K562 (cell line): ENCODE data around the gene KIF3A. TPM values are rescaled to one million over a fixed set of nuclear protein-coding genes. Genes with fewer than 3 reads are reported as not detected.
A peak's percentile ranks its signal among the peaks of the same experiment; 100 is the strongest.

Experiments
- BCOR ChIP-seq: fragments of 450-650 bp; IDR thresholded peaks from 2 replicates; pipeline ENCODE4 v1.6.1; 2016
- CBX3 ChIP-seq, 2 experiments: IDR thresholded peaks; 1 replicate in 1 of 2; 2 replicates in 1 of 2; pipeline ENCODE4 v1.6.1; 2012; ENCODE audit warnings: inconsistent platforms in 2 of 2, low read length in 2 of 2, borderline replicate concordance in 1 of 2, control low read depth in 1 of 2
- DPF2 ChIP-seq: fragments of 450-650 bp; IDR thresholded peaks from 2 replicates; pipeline ENCODE4 v1.6.1; 2016
- KAT7 ChIP-seq: sonication (generic); formaldehyde crosslinking; IDR thresholded peaks from 2 replicates; pipeline ENCODE4 v1.8.0; 2022; ENCODE audit warnings: missing genetic modification reagents, mild to moderate bottlenecking, borderline replicate concordance
- KDM4B ChIP-seq, 2 experiments: fragments of 450-650 bp in 1 of 2; sonication (generic) in 1 of 2; IDR thresholded peaks; 2 replicates each; pipeline ENCODE4 v1.6.1; 2016 to 2017; ENCODE audit warnings: borderline replicate concordance in 2 of 2, antibody characterized with exemption in 1 of 2, low read depth in 1 of 2, mild to moderate bottlenecking in 1 of 2
- NCOA4 ChIP-seq: fragments of 450-650 bp; IDR thresholded peaks from 2 replicates; pipeline ENCODE4 v1.6.1; 2018; ENCODE audit warnings: mild to moderate bottlenecking; ENCODE audit not compliant: partially characterized antibody
- NFIX ChIP-seq: fragments of 250-450 bp; sonication (Bioruptor Pico); IDR thresholded peaks from 2 replicates; pipeline ENCODE4 v1.4.0; 2020; ENCODE audit warnings: low read depth, mild to moderate bottlenecking, moderate library complexity
- NR2C1 ChIP-seq, 2 experiments: fragments of 450-650 bp; IDR thresholded peaks; 2 replicates each; pipeline ENCODE4 v1.6.1; 2017; ENCODE audit warnings: mild to moderate bottlenecking in 2 of 2, antibody characterized with exemption in 1 of 2, inconsistent platforms in 1 of 2, missing compliant biosample characterization in 1 of 2, missing genetic modification characterization in 1 of 2
- PTRF ChIP-seq: fragments of 450-650 bp; IDR thresholded peaks from 2 replicates; pipeline ENCODE4 v1.6.1; 2016; ENCODE audit warnings: mild to moderate bottlenecking, missing genetic modification characterization, missing compliant biosample characterization
- RNF2 ChIP-seq: sonication (generic); IDR thresholded peaks from 2 replicates; pipeline ENCODE4 v1.6.1; 2016
- SLC30A9 ChIP-seq: fragments of 250-450 bp; sonication (Bioruptor Pico); IDR thresholded peaks from 2 replicates; pipeline ENCODE4 v1.8.0; 2022; ENCODE audit warnings: mild to moderate bottlenecking, moderate library complexity
- SOX6 ChIP-seq: fragments of 450-650 bp; IDR thresholded peaks from 2 replicates; pipeline ENCODE4 v1.6.1; 2014; ENCODE audit warnings: mild to moderate bottlenecking
- TBP ChIP-seq: optimal IDR thresholded peaks from 2 replicates; pipeline ENCODE3; 2011; ENCODE audit warnings: low read depth, low read length, improper control_type of control experiment
- TCF3 ChIP-seq: sonication (generic); formaldehyde crosslinking; IDR thresholded peaks from 2 replicates; pipeline ENCODE4 v1.4.0; 2020; ENCODE audit warnings: mild to moderate bottlenecking, missing genetic modification reagents
- ZKSCAN3 ChIP-seq: fragments of 250-450 bp; sonication (Bioruptor Pico); IDR thresholded peaks from 2 replicates; pipeline ENCODE4 v1.4.0; 2020
- polyA plus RNA-seq, 8 experiments: library from polyadenylated mRNA; depleted of rRNA in 4 of 8; stranded (reverse) in 5 of 8; unstranded in 3 of 8; fragments of >200 nt; fragmentation: Nextera tagmentation in 2 of 8; fragmentation: Illumina TruSeq in 1 of 8; extraction: Ambion mirVana in 2 of 8; extraction: Trizol in 1 of 8; gene quantifications; 2 replicates each; pipeline versions ENCODE4 v1.2.1 to v1.2.3, GENCODE V29; 2011 to 2014; ENCODE audit warnings: inconsistent platforms in 1 of 8, missing spikeins in 1 of 8
- total RNA-seq, 7 experiments: library from RNA; depleted of rRNA in 6 of 7; stranded (reverse); fragments of >200 nt in 6 of 7; fragmentation: Illumina TruSeq in 2 of 7; extraction: Trizol in 2 of 7; gene quantifications; 2 replicates each; pipeline versions ENCODE4 v1.2.1 to v1.2.3, GENCODE V29; 2011 to 2021; ENCODE audit warnings: low replicate concordance in 1 of 7
- TF ChIP-seq, protein P1 (sequence below): fragments of 250-450 bp; sonication (Bioruptor Pico); IDR thresholded peaks from 2 replicates; pipeline ENCODE4 v1.5.0; 2021; ENCODE audit warnings: mild to moderate bottlenecking, moderate library complexity
- TF ChIP-seq, protein P2 (sequence below): fragments of 250-450 bp; sonication (Bioruptor Pico); IDR thresholded peaks from 2 replicates; pipeline ENCODE4 v1.8.0; 2022; ENCODE audit warnings: moderate library complexity, mild to moderate bottlenecking, inconsistent platforms
- TF ChIP-seq, protein P3 (sequence below): fragments of 250-450 bp; sonication (Bioruptor Pico); IDR thresholded peaks from 2 replicates; pipeline ENCODE4 v1.5.0; 2020; ENCODE audit warnings: mild to moderate bottlenecking, borderline replicate concordance
- TF ChIP-seq, protein P4 (sequence below): IDR thresholded peaks from 3 replicates; pipeline ENCODE4 v1.6.1; 2011; ENCODE audit warnings: borderline replicate concordance, mild to moderate bottlenecking, moderate library complexity; ENCODE audit not compliant: insufficient read length; ENCODE audit errors: extremely low read depth

KIF3A gene
- total and polyA plus RNA-seq, 9 of the 15 experiments (the other 6 are each of a cell fraction or from before 2014, with no cell fraction given) = 1.5 to 7.8 (median 6.0) TPM

DNA sequence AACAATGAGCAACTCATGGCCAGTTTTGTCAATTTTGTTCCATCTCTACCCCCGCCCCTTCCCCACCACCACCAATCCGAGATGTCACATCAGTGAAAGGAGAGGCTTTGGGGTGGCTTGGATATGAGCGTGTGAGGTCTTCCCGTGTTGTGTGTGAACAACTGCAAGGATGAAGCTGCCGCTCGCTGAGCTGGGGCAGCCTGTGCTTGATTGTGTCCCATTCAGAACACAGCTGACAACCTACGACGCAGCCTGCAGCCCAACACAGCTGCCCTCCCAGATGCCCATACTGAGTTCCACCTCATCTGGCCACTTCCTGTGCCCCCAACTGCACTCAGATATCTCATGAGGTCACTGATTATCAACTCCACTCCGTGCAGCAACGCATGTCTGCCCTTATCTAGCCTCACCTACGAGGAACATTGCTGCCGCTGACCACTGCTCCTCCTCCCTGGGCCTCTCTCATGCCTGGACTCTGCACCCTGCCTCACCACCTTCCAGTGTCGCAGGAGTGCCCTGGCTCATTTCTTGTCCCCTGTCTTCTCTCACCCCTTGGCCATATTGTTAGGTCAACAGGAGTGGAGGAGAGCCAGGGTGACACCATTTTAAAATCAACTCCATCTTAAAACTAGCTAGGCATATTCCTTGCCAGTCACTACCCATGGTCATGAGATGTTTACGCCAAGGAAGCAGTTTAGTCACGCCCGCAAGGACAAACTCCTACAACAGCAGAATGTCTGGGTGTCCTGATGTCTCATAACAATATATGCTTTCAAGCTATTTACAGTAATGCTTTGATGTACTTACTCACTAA, 70.8 kb downstream of the KIF3A start (continued):
- TF ChIP-seq, protein P1, sequence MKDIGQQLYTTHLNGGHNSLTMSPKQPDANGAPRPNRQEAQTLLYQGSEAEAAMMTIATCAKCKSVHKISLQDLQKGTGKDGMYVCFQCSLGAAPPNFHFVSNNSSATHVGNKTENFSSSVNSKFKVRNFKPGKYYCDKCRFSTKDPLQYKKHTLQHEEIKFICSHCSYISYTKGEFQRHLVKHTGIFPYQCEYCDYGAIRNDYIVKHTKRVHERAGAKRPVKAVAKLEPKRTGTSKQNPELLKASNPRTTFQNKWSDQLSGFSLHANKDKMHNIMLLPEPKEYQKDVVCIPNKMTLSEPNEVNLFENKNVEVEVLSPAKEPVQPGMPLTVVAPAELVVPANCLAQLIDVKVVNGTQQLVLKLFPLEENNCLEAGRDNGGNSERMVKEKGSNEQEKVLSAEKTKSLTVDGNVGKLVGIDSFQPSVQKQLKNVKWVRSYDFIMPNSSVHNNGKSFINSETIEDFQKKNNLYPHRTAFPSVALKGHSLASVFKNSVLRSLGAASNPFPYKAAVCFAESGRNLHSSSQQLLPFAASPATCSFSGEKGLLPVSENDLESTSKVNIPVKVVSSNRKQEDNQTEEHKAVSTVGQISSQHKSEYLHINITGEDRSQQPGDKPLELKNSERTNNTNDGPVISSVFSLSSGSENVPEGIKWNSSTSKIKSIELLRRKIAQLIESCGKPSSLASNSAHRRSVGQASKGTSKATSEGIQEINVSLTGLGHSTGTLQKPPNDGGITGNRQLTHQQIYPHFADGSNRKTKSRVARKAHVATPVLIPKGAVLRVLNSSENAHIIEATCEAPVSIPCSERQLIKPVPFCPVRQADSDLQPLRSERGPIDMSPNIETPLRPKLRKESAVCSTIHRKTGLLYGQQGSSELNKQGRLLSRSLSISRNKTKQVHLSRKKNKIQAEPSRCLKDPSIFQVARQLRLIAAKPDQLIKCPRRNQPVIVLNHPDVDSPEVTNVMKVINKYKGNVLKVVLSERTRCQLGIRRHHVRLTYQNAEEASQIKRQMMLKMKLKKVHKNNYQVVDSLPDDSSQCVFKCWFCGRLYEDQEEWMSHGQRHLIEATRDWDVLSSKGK (CRISPR knock-in tag) = no peak
- TF ChIP-seq ZKSCAN3 (CRISPR knock-in tag) = peak; percentile 57; the same call in 1 of the 2 replicates
- TF ChIP-seq, protein P2, sequence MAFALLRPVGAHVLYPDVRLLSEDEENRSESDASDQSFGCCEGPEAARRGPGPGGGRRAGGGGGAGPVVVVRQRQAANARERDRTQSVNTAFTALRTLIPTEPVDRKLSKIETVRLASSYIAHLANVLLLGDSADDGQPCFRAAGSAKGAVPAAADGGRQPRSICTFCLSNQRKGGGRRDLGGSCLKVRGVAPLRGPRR (CRISPR knock-in tag) = peak; percentile 98
- no peak for TF ChIP-seq NR2C1 (IDR thresholded peaks at IDR 0.05)
- TF ChIP-seq NR2C1 (tag; IDR thresholded peaks at IDR 0.05) = peak; percentile 93
- peak in 1 of 2 experiments; percentile 92; a peak in 2 of 4 replicates for TF ChIP-seq KDM4B (IDR thresholded peaks at IDR 0.05; ENCODE audit: borderline replicate concordance in 2 of 2, low read depth in 1 of 2)
- TF ChIP-seq NCOA4 = no peak
- peak in 1 of 2 experiments; percentile 76; a peak in 1 of 3 replicates for TF ChIP-seq CBX3 (IDR thresholded peaks at IDR 0.05; ENCODE audit: borderline replicate concordance in 1 of 2, low read length in 2 of 2)
- TF ChIP-seq DPF2 = peak; percentile 71
- TF ChIP-seq, protein P3, sequence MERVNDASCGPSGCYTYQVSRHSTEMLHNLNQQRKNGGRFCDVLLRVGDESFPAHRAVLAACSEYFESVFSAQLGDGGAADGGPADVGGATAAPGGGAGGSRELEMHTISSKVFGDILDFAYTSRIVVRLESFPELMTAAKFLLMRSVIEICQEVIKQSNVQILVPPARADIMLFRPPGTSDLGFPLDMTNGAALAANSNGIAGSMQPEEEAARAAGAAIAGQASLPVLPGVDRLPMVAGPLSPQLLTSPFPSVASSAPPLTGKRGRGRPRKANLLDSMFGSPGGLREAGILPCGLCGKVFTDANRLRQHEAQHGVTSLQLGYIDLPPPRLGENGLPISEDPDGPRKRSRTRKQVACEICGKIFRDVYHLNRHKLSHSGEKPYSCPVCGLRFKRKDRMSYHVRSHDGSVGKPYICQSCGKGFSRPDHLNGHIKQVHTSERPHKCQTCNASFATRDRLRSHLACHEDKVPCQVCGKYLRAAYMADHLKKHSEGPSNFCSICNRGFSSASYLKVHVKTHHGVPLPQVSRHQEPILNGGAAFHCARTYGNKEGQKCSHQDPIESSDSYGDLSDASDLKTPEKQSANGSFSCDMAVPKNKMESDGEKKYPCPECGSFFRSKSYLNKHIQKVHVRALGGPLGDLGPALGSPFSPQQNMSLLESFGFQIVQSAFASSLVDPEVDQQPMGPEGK (CRISPR knock-in tag) = peak; percentile 91; the same call in 1 of the 2 replicates
- peak; percentile 65; the same call in 1 of the 2 replicates for TF ChIP-seq RNF2
- TF ChIP-seq, protein P4, sequence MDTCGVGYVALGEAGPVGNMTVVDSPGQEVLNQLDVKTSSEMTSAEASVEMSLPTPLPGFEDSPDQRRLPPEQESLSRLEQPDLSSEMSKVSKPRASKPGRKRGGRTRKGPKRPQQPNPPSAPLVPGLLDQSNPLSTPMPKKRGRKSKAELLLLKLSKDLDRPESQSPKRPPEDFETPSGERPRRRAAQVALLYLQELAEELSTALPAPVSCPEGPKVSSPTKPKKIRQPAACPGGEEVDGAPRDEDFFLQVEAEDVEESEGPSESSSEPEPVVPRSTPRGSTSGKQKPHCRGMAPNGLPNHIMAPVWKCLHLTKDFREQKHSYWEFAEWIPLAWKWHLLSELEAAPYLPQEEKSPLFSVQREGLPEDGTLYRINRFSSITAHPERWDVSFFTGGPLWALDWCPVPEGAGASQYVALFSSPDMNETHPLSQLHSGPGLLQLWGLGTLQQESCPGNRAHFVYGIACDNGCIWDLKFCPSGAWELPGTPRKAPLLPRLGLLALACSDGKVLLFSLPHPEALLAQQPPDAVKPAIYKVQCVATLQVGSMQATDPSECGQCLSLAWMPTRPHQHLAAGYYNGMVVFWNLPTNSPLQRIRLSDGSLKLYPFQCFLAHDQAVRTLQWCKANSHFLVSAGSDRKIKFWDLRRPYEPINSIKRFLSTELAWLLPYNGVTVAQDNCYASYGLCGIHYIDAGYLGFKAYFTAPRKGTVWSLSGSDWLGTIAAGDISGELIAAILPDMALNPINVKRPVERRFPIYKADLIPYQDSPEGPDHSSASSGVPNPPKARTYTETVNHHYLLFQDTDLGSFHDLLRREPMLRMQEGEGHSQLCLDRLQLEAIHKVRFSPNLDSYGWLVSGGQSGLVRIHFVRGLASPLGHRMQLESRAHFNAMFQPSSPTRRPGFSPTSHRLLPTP = no peak
- peak; percentile 98 for TF ChIP-seq TBP
- TF ChIP-seq TCF3 (CRISPR knock-in tag) = peak; percentile 58
- 0 out of 2 replicates have a peak, but pooled peaks have one; percentile 27 for TF ChIP-seq SOX6
- TF ChIP-seq SLC30A9 (CRISPR knock-in tag) = no peak
- TF ChIP-seq KAT7 (CRISPR knock-in tag) = peak; percentile 98
- TF ChIP-seq PTRF (tag) = peak; percentile 97
- peak; percentile 52 for TF ChIP-seq NFIX (CRISPR knock-in tag)
- TF ChIP-seq BCOR = no peak
